HEK293 (cell line): ENCODE results near the gene JAGN1.

ENCODE experiments used
- CTCF ChIA-PET: fragments of 350-600 bp; formaldehyde crosslinking; extraction: SDS; loops from one replicate; lab custom pipeline; 2021; ENCODE audit warnings: antibody characterized with exemption; lab: Yijun Ruan, JAX
- POLR2A ChIA-PET: fragments of 300-600 bp; formaldehyde crosslinking; extraction: SDS; loops from one replicate; lab custom pipeline; 2020; ENCODE audit warnings: antibody characterized with exemption, inconsistent platforms; lab: Yijun Ruan, JAX
- H3K27ac ChIP-seq: fragments of 200-500 bp; sonication (Bioruptor generic); 2 replicates; pipeline ENCODE4 v1.5.1; 2014; ENCODE audit warnings: low read depth, low read length, control low read depth, inconsistent platforms; ENCODE audit errors: extremely low read depth
- H3K36me3 ChIP-seq, 2 experiments: fragments of 200-500 bp in 1 of 2; sonication (Bioruptor generic) in 1 of 2; 1 replicate in 1 of 2; 2 replicates in 1 of 2; pipeline ENCODE4 v1.5.1; 2014 to 2017; ENCODE audit warnings: inconsistent platforms in 2 of 2, low read length in 2 of 2; ENCODE audit not compliant: control insufficient read depth in 2 of 2, insufficient read depth in 1 of 2
- H3K4me1 ChIP-seq: fragments of 200-500 bp; sonication (Bioruptor generic); 2 replicates; pipeline ENCODE4 v1.5.1; 2014; ENCODE audit warnings: mild to moderate bottlenecking, low read length, inconsistent platforms; ENCODE audit not compliant: control insufficient read depth, insufficient read depth
- H3K4me3 ChIP-seq: 2 replicates; pipeline ENCODE4 v1.5.1; 2011; ENCODE audit warnings: low read depth, mild to moderate bottlenecking, control low read depth, low read length, moderate library complexity
- H3K9me3 ChIP-seq: fragments of 200-500 bp; sonication (Bioruptor generic); 2 replicates; pipeline ENCODE4 v1.5.1; 2014; ENCODE audit warnings: low read depth, low read length, inconsistent platforms; ENCODE audit not compliant: control insufficient read depth, insufficient read depth
- GLIS2 ChIP-seq: fragments of 450-650 bp; formaldehyde crosslinking; IDR thresholded peaks from 2 replicates; pipeline ENCODE4 v1.5.1; 2016; ENCODE audit warnings: missing biosample characterization, missing genetic modification characterization
- HOXC10 ChIP-seq: sonication (generic); formaldehyde crosslinking; IDR thresholded peaks from 2 replicates; pipeline ENCODE4 v1.8.1; 2023; ENCODE audit warnings: mild to moderate bottlenecking, missing genetic modification reagents
- KLF8 ChIP-seq: fragments of 450-650 bp; formaldehyde crosslinking; IDR thresholded peaks from 2 replicates; pipeline ENCODE4 v1.5.1; 2016; ENCODE audit warnings: missing biosample characterization, missing genetic modification characterization
- MYNN ChIP-seq: fragments of 450-650 bp; formaldehyde crosslinking; IDR thresholded peaks from 2 replicates; pipeline ENCODE4 v1.5.1; 2016; ENCODE audit warnings: missing biosample characterization, missing genetic modification characterization, borderline replicate concordance
- MZF1 ChIP-seq: fragments of 450-650 bp; formaldehyde crosslinking; IDR thresholded peaks from 2 replicates; pipeline ENCODE4 v1.5.1; 2017; ENCODE audit warnings: missing biosample characterization, missing genetic modification characterization, borderline replicate concordance
- YY1 ChIP-seq: fragments of 450-650 bp; formaldehyde crosslinking; IDR thresholded peaks from 2 replicates; pipeline ENCODE4 v1.5.1; 2018; ENCODE audit warnings: missing biosample characterization, missing genetic modification characterization
- ZFP37 ChIP-seq: fragments of 450-650 bp; formaldehyde crosslinking; IDR thresholded peaks from 2 replicates; pipeline ENCODE4 v1.5.1; 2016; ENCODE audit warnings: missing biosample characterization, missing genetic modification characterization
- ZFP41 ChIP-seq: fragments of 450-650 bp; formaldehyde crosslinking; IDR thresholded peaks from 2 replicates; pipeline ENCODE4 v1.5.1; 2016; ENCODE audit warnings: missing biosample characterization, missing genetic modification characterization, borderline replicate concordance
- ZNF184 ChIP-seq: fragments of 450-650 bp; IDR thresholded peaks from 2 replicates; pipeline ENCODE4 v1.5.1; 2018; ENCODE audit warnings: missing biosample characterization, mild to moderate bottlenecking, missing genetic modification characterization
- ZNF2 ChIP-seq: fragments of 450-650 bp; formaldehyde crosslinking; IDR thresholded peaks from 2 replicates; pipeline ENCODE4 v1.5.1; 2016; ENCODE audit warnings: missing biosample characterization, missing genetic modification characterization
- ZNF211 ChIP-seq: fragments of 450-650 bp; formaldehyde crosslinking; IDR thresholded peaks from 2 replicates; pipeline ENCODE4 v1.5.1; 2016; ENCODE audit warnings: low read depth, missing biosample characterization, missing genetic modification characterization
- ZNF248 ChIP-seq: fragments of 450-650 bp; formaldehyde crosslinking; IDR thresholded peaks from 2 replicates; pipeline ENCODE4 v1.5.1; 2017; ENCODE audit warnings: missing biosample characterization, missing genetic modification characterization
- ZNF266 ChIP-seq: fragments of 450-650 bp; formaldehyde crosslinking; IDR thresholded peaks from 2 replicates; pipeline ENCODE4 v1.5.1; 2016; ENCODE audit warnings: missing biosample characterization, missing genetic modification characterization, low read depth
- ZNF335 ChIP-seq: fragments of 450-650 bp; formaldehyde crosslinking; conservative IDR thresholded peaks from 2 replicates; pipeline ENCODE4 v1.5.1; 2016; ENCODE audit warnings: missing biosample characterization, missing genetic modification characterization
- ZNF366 ChIP-seq: fragments of 450-650 bp; formaldehyde crosslinking; conservative IDR thresholded peaks from 2 replicates; pipeline ENCODE4 v1.5.1; 2016; ENCODE audit warnings: missing biosample characterization, missing genetic modification characterization
- ZNF37A ChIP-seq: fragments of 450-650 bp; IDR thresholded peaks from 2 replicates; pipeline ENCODE4 v1.5.1; 2018; ENCODE audit warnings: missing biosample characterization, missing genetic modification characterization
- ZNF514 ChIP-seq: fragments of 450-650 bp; formaldehyde crosslinking; IDR thresholded peaks from 2 replicates; pipeline ENCODE4 v1.5.1; 2016; ENCODE audit warnings: missing biosample characterization, missing genetic modification characterization
- ZNF548 ChIP-seq: fragments of 450-650 bp; formaldehyde crosslinking; IDR thresholded peaks from 2 replicates; pipeline ENCODE4 v1.5.1; 2016; ENCODE audit warnings: missing biosample characterization, missing genetic modification characterization
- ZNF623 ChIP-seq: fragments of 450-650 bp; formaldehyde crosslinking; IDR thresholded peaks from 2 replicates; pipeline ENCODE4 v1.5.1; 2016; ENCODE audit warnings: missing biosample characterization, missing genetic modification characterization
- ZNF626 ChIP-seq: fragments of 450-650 bp; sonication (Bioruptor Pico); formaldehyde crosslinking; IDR thresholded peaks from 2 replicates; pipeline ENCODE4 v1.5.1; 2018; ENCODE audit warnings: missing biosample characterization, missing genetic modification characterization, inconsistent platforms
- ZNF670 ChIP-seq: fragments of 450-650 bp; formaldehyde crosslinking; IDR thresholded peaks from 2 replicates; pipeline ENCODE4 v1.5.1; 2016; ENCODE audit warnings: missing biosample characterization, missing genetic modification characterization, low read depth
- ZNF701 ChIP-seq: fragments of 450-650 bp; formaldehyde crosslinking; IDR thresholded peaks from 2 replicates; pipeline ENCODE4 v1.5.1; 2016; ENCODE audit warnings: missing biosample characterization, missing genetic modification characterization
- ZNF768 ChIP-seq: fragments of 450-650 bp; formaldehyde crosslinking; IDR thresholded peaks from 2 replicates; pipeline ENCODE4 v1.5.1; 2018; ENCODE audit warnings: missing biosample characterization, mild to moderate bottlenecking, missing genetic modification characterization
- ZNF837 ChIP-seq: fragments of 450-650 bp; formaldehyde crosslinking; IDR thresholded peaks from 2 replicates; pipeline ENCODE4 v1.5.1; 2016; ENCODE audit warnings: missing biosample characterization, missing genetic modification characterization
- ZSCAN23 ChIP-seq: fragments of 450-650 bp; formaldehyde crosslinking; IDR thresholded peaks from 2 replicates; pipeline ENCODE4 v1.5.1; 2016; ENCODE audit warnings: missing biosample characterization, missing genetic modification characterization
- TF ChIP-seq, protein P1 (sequence below): fragments of 450-650 bp; formaldehyde crosslinking; IDR thresholded peaks from 2 replicates; pipeline ENCODE4 v1.5.1; 2016; ENCODE audit warnings: missing biosample characterization, missing genetic modification characterization
- TF ChIP-seq, protein P2 (sequence below): fragments of 450-650 bp; formaldehyde crosslinking; IDR thresholded peaks from 2 replicates; pipeline ENCODE4 v1.5.1; 2017; ENCODE audit warnings: missing biosample characterization, missing genetic modification characterization
- TF ChIP-seq, protein P3 (sequence below): fragments of 450-650 bp; formaldehyde crosslinking; IDR thresholded peaks from 2 replicates; pipeline ENCODE4 v1.5.1; 2016; ENCODE audit warnings: missing biosample characterization, missing genetic modification characterization
- TF ChIP-seq, protein P4 (sequence below): fragments of 450-650 bp; formaldehyde crosslinking; IDR thresholded peaks from 2 replicates; pipeline ENCODE4 v1.5.1; 2016; ENCODE audit warnings: missing biosample characterization, missing genetic modification characterization

The JAGN1 gene

DNA sequence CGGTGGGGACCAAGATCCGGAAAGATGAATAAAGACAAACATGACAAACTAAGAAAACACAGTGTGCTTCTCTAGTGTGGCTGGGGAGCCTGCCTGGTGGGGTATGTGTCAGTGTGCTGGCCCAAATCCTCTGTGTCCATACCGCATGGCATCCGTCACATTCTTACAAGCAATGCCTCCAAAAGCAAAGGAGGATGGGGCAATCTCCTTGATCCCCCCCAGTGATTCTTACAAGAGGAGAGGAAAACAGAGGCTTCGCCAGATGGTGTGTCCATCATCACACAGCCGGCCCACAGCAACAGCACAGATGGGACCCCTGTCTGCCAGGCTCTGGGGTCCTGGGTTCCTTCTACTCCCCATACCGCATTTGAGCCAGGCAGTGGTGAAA, 25.9 kb downstream of the JAGN1 start:
- ChIA-PET CTCF (interaction anchor here (0.6 to 0.9 kb wide), 3 partner anchors 8 to 67 kb away, joined by 3 read pairs; partner anchors contain the start of gene CRELD1), POLR2A (interaction anchor here (1.0 to 2.6 kb wide), 8 partner anchors 10 to 32 kb away, joined by 4 to 23 read pairs (median 6); partner anchors contain the start of genes CRELD1, IL17RE and JAGN1)
- no peak overlapping the region for H3K27ac ChIP-seq
- H3K9me3 ChIP-seq: no peaks in the 10 kb centered on the region
- no peaks in the 10 kb centered on the region for H3K36me3 ChIP-seq
- peaks cover 19% of the 10 kb centered on the region for H3K4me1 ChIP-seq
- TF ChIP-seq ZNF184 (tag by site-specific recombination) (no peak), ZNF623 (tag by site-specific recombination) (no peak), ZNF335 (no peak), MZF1 (tag by site-specific recombination) (no peak), ZNF37A (tag by site-specific recombination) (no peak)
- H3K4me3 ChIP-seq: no peak overlapping the region

DNA sequence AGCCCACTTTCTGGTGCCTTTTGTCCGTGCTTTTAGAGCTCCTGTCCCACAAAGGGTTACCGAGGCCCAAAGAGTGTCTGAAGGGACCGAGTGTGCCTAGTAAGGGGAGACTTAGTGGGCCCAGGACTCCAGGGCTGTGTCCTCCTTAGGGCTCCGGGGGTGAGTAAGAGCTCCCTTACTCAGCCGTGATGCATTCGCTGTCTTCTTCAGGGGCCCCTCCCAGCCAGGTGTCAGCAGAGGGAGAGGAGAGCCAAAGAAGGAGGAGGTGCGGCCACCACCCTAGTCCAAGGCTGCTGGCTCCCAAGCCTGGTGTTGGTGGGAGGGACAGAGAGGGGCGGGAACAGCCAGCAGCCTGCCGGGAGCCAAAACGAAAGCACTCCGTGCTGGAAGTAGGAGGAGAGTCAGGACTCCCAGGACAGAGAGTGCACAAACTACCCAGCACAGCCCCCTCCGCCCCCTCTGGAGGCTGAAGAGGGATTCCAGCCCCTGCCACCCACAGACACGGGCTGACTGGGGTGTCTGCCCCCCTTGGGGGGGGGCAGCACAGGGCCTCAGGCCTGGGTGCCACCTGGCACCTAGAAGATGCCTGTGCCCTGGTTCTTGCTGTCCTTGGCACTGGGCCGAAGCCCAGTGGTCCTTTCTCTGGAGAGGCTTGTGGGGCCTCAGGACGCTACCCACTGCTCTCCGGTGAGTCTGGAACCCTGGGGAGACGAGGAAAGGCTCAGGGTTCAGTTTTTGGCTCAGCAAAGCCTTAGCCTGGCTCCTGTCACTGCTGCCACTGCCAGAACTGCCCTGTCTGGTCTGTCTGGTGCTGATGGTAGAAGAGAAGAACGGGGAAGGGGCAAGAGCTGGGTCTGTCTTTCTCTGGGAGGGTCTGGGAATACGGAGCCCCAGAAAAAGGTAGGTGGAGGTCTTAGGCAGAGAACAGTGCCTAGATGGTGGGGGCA, 26.6 kb downstream of the JAGN1 start, which contains the start of gene IL17RC:
Gene IL17RC, plus strand, starts transcription at position 365 of the 947 bp plus-strand sequence. Its CDS starts 218 bp downstream, at position 583.
- ChIA-PET POLR2A (interaction anchor here (1.0 to 2.6 kb wide), 8 partner anchors 10 to 33 kb away, joined by 4 to 23 read pairs (median 6); partner anchors contain the start of genes CRELD1, IL17RE and JAGN1), CTCF (interaction anchor here (0.5 to 1.4 kb wide), 6 partner anchors 9 to 256 kb away, joined by 3 read pairs; partner anchors contain the start of genes CRELD1 and IL17RE)
- peak within 1 kb of the TSS; percentile 54; the same call in 1 of the 2 replicates for H3K27ac ChIP-seq
- H3K36me3 ChIP-seq: no peaks in the 10 kb centered on the region
- H3K4me3 ChIP-seq: peak within 1 kb of the TSS; percentile 6; the same call in 1 of the 2 replicates
- H3K4me1 ChIP-seq: peaks cover 14% of the 10 kb centered on the region
- H3K9me3 ChIP-seq: no peaks in the 10 kb centered on the region
- TF ChIP-seq ZNF701 (tag by site-specific recombination) (no peak), ZSCAN23 (tag by site-specific recombination) (no peak), ZNF670 (tag by site-specific recombination) (no peak), KLF8 (tag by site-specific recombination) (no peak; the same call in 1 of the 2 replicates), ZFP37 (tag by site-specific recombination) (no peak), ZNF626 (tag by site-specific recombination) (no peak), ZNF768 (tag by site-specific recombination) (no peak), ZNF837 (tag by site-specific recombination) (no peak), ZNF366 (tag by site-specific recombination) (no peak), YY1 (tag by site-specific recombination) (no peak), ZNF248 (tag by site-specific recombination) (no peak), ZNF514 (tag by site-specific recombination) (no peak), MYNN (tag by site-specific recombination) (no peak), HOXC10 (CRISPR knock-in tag) (no peak), ZNF548 (tag by site-specific recombination) (no peak), ZNF266 (tag by site-specific recombination) (no peak), ZNF2 (tag by site-specific recombination) (no peak), ZNF211 (no peak), GLIS2 (tag by site-specific recombination) (peak; percentile 90), ZFP41 (no peak)
- TF ChIP-seq, protein P1, sequence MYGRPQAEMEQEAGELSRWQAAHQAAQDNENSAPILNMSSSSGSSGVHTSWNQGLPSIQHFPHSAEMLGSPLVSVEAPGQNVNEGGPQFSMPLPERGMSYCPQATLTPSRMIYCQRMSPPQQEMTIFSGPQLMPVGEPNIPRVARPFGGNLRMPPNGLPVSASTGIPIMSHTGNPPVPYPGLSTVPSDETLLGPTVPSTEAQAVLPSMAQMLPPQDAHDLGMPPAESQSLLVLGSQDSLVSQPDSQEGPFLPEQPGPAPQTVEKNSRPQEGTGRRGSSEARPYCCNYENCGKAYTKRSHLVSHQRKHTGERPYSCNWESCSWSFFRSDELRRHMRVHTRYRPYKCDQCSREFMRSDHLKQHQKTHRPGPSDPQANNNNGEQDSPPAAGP (tag by site-specific recombination): no peak
- TF ChIP-seq, protein P2, sequence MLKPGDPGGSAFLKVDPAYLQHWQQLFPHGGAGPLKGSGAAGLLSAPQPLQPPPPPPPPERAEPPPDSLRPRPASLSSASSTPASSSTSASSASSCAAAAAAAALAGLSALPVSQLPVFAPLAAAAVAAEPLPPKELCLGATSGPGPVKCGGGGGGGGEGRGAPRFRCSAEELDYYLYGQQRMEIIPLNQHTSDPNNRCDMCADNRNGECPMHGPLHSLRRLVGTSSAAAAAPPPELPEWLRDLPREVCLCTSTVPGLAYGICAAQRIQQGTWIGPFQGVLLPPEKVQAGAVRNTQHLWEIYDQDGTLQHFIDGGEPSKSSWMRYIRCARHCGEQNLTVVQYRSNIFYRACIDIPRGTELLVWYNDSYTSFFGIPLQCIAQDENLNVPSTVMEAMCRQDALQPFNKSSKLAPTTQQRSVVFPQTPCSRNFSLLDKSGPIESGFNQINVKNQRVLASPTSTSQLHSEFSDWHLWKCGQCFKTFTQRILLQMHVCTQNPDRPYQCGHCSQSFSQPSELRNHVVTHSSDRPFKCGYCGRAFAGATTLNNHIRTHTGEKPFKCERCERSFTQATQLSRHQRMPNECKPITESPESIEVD: no peak
- TF ChIP-seq, protein P3, sequence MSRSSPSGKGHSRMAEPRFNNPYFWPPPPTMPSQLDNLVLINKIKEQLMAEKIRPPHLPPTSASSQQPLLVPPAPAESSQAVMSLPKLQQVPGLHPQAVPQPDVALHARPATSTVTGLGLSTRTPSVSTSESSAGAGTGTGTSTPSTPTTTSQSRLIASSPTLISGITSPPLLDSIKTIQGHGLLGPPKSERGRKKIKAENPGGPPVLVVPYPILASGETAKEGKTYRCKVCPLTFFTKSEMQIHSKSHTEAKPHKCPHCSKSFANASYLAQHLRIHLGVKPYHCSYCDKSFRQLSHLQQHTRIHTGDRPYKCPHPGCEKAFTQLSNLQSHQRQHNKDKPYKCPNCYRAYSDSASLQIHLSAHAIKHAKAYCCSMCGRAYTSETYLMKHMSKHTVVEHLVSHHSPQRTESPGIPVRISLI (tag by site-specific recombination): no peak
- TF ChIP-seq, protein P4, sequence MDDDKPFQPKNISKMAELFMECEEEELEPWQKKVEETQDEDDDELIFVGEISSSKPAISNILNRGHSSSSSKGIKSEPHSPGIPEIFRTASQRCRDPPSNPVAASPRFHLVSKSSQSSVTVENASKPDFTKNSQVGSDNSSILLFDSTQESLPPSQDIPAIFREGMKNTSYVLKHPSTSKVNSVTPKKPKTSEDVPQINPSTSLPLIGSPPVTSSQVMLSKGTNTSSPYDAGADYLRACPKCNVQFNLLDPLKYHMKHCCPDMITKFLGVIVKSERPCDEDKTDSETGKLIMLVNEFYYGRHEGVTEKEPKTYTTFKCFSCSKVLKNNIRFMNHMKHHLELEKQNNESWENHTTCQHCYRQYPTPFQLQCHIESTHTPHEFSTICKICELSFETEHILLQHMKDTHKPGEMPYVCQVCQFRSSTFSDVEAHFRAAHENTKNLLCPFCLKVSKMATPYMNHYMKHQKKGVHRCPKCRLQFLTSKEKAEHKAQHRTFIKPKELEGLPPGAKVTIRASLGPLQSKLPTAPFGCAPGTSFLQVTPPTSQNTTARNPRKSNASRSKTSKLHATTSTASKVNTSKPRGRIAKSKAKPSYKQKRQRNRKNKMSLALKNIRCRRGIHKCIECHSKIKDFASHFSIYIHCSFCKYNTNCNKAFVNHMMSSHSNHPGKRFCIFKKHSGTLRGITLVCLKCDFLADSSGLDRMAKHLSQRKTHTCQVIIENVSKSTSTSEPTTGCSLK: no peak
